T-helper 2 cell (primary cell): ENCODE data around the gene SLC7A6OS.

Experiments used
- DNase-seq, 5 experiments: peaks; one replicate each; pipeline versions ENCODE4 v3.0.0 to v3.0.0-alpha.2; 2012 to 2022

SLC7A6OS gene

DNA sequence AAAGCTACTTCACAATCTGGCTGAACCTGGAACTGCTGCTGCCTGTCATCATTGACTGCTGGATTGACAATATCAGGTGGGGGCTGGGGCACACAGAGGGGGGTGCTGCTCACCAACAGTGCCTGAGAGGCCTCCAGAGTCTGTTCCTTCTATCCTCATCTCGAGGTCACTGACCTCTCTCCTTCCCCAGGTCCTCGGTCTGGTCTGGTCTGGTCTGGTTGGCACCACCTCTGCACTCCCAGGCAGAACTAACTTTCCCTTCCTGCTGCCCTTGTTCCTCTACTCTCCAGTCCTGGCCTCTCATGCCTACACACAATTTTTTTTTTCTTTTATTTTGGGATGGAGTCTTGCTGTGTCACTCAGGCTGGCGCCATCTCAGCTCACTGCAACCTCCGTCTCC, 61.4 kb downstream of the SLC7A6OS start:
- DNase-seq: no peak
